NCI-H446 (cell line): ENCODE results near the gene SEPTIN1.
"Not testable (repeated sequence)": the region's sequence is repeated elsewhere in the genome, so short reads cannot be mapped to it uniquely, and the experiment has no call there.

Experiments
- DNase-seq, 2 experiments: peaks; one replicate each; lab custom pipeline; 2025; lab: John Stamatoyannopoulos, UW

Gene SEPTIN1

GRCh38 chr16:30357715-30358576, 24.4 kb downstream of the SEPTIN1 start:
- DNase-seq = no peak

GRCh38 chr16:30357085-30357714, 25.2 kb downstream of the SEPTIN1 start:
- no peak for DNase-seq

GRCh38 chr16:30356401-30357084, 25.8 kb downstream of the SEPTIN1 start:
- DNase-seq = peak in 1 of 2 experiments; percentile 68

GRCh38 chr16:30355954-30356308, 26.4 kb downstream of the SEPTIN1 start:
- no peak for DNase-seq

- DNase-seq = peak; percentile 95 to 98
Observed at GRCh38 chr16:30355144-30355953, 27.0 kb downstream of the SEPTIN1 start, which contains the start of gene CD2BP2. Gene CD2BP2 (minus strand): TSS chr16:30355308. CDS start chr16:30354681, 627 bp downstream.

- DNase-seq = no peak
Observed at GRCh38 chr16:30354423-30355143, 27.8 kb downstream of the SEPTIN1 start.

DNA sequence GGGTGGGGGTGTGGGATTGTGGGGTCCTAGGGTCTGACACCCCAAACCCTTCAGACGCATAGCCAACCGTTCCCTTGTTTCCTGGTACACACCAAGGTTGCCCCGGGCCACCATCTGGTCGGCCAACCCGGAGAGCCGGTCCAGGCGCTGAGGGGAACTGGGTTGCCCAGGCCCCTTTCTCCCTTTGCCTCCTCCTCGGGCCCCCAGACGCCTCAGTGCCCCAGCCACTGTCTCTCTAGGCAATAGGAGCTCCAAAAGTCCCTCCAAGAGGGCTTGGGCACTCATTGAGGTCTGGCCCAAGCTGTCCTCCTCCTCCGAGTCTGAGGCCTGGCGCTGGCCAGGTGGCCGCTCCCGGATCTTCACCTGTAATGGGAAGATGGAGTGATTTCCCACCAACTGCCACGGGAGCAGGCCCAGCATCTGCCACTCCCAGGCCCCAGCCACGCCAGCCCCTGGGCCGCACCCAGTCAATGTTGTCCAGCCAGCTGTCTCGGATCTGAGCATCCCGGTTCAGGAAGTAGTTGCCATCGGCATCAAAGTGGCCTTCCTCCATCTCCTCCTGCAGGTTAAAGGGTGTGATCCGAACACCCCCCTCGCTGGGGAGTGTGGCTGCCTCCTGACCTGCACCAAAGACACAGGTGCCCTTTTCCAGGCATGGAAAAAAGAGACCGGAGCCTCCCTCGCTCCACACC, 28.8 kb downstream of the SEPTIN1 start:
- DNase-seq = no peak

DNA sequence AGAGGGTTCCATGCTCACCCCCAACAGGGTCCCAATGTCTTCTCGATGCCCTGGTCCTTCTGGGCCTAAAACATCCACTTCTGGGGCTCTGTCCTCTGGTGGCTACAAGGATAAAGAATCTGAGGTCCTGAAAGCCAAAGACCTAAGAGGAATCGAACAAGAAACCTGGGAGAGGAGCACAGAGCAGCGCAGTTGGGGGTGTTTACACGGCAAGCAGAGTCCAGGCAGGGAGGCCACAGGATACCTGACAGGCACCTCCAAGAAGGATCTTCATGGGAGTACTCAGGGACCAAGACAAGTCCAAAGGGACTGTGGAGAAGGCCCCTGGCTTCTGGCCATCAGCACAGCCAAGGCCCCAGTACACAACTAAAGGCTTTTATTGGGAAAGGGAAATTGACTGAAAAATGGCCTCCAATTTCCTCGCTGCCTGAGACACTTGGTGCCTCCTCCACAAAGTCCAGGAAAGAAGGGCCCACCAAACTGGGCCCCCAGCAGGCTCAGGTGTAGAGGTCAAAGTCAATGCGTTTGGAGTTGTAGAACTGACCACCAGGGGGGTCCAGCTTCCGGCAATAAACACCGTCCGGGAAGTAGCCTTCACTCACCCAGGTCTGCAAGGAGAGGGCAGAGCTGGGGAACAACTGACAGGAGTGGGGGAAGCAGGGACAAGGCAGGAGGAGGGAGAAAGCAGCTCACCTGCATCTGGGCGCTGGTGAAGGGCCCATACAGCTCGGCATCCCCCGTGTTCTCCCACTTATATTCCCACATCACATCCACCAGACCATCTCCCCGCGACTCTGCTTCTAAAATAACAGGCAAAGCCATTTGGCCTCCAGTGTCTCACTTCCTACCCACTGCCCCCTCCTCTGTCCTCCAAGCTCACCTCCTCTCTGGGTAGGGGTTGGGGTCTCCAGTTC, 29.6 kb downstream of the SEPTIN1 start:
- no peak for DNase-seq

DNA sequence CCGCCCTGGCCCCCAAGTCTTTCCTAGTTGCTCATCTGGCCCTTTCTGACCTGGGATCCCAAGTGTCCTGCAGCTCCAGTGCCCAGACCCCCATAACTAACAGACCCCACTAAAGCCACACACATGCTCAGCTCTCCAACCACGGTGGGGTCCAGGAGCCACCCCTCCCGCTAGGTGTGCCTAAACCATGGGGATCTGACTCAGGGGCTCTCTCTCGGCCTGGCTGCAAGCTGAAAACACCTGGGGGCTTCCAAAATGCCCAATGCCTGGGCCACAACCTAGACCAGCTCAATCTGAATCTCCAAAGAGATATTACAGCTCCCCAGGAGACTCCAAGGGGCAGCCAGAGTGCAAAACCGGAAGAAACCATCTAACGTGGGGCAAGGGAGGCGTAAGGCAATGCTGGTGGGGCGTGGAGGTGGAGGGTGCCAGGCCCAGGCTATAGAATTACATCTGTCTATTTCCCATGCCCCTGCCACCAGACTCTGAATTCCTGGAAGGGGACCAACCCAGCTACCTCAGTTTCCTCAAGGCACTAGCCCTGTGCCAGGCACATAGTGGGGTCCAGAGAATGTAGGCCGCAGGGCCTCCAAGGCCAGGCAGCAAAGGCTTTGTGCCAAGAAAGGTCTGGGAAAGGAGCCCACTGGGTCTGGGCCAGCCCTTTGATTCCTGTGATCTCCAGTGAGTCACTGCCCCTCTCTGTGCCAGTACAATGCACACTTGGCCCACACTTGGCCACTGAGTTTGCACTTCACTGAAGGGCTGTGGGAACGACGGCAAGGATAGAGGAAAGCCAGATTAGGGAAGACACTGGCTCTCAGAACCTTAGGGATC, 30.6 kb downstream of the SEPTIN1 start:
- peak; percentile 75 to 92 for DNase-seq

DNA sequence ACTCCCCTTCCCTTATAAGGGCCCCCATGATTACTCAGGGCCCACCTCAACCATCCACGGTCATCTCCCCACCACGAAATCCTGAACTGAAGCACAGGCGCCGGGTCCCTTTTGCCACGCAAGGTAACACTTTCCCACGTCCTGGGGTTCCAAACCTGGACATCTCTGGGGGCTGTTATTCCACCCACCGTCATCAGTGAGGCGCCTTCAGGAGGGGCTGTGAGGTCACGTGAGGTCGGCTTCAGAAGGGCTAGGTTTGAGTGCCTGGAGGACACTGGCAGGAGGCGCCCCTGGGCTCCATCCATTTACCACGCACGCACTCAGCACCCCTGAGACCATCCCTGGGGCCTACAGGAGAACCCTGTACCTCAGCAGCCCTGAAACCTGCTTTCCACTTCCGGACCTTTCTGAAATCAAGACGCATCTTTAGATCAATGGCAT, 31.3 kb downstream of the SEPTIN1 start:
- DNase-seq = no peak

- DNase-seq = no peak
Observed at GRCh38 chr16:30350134-30350871, 32.1 kb downstream of the SEPTIN1 start.

GRCh38 chr16:30349675-30350074, 32.7 kb downstream of the SEPTIN1 start:
- no peak for DNase-seq

DNA sequence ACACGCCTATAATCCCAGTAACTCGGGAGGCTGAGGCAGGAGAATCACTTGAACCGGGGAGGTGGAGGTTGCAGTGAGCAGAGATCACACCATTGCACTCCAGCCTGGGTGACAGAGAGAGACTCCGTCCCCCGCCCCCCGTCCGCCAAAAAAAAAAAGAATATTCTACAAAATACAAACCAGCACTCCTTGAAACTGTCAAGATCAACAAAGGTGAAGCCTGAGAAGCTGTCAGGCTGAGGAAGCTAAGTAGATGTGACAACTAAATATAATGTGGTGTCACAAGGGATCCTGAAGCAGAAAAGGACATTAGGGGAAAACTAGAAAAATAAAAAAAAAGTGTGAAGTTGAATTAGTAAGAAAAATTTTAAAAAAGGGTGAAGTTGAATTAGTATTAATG, 33.4 kb downstream of the SEPTIN1 start:
- no peak for DNase-seq

DNA sequence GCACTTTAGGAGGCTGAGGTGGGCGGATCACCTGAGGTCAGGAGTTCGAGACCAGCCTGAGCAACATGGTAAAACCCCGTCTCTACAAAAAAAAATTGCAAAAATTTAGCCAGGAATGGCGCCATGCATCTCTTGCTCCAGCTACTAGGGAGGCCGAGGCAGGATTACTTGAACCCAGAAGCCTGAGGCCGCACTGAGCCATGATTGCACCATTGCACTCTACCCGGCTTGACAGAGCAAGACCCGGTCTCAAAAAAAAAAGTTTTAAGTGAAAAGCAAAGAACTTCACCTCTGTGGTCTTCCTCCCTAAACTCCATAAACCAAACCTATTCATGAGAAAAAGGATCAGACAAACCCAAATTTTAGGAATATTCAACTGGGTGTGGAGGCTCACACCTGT, 34.2 kb downstream of the SEPTIN1 start:
- no peak for DNase-seq

DNA sequence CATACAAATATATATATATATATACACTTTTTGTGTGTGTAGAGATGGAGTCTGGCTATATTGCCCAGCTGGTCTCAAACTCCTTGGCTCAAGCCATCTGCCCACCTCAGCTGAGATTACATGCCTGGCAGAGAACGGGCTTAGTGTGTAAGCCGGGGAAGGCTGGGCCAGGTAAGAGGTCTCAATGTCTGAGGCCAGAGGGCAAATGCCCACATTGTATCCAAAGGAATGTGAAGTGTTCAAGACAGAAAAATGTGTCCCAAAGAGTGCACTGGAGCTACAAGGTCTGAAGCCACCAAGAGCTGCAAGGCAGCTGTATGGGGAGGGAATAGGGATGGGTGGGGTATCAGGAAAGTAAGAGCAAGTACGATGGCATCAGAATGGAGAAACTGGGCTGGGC, 36.1 kb downstream of the SEPTIN1 start:
- DNase-seq = no peak

DNA sequence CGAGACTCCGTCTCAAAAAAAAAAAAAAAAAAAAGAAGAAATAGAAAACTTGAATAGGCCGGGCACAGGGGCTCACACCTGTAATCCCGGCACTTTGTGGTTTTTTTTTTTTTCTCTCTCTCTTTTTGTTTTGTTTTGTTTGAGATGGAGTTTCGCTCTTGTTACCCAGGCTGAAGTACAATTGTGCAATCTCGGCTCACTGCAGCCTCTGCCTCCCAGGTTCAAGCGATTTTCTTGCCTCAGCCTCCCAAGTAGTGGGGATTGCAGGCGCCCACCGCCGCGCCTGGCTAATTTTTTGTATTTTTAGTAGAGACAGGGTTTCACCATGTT, 38.9 kb downstream of the SEPTIN1 start:
- not testable (repeated sequence) for DNase-seq

- no peak for DNase-seq
Observed at GRCh38 chr16:30342751-30343490, 39.4 kb downstream of the SEPTIN1 start.
